B cell (primary cell): ENCODE results near the gene RNF223. TPM values are rescaled to one million over a fixed set of nuclear protein-coding genes. Genes with fewer than 3 reads are reported as not detected.
A peak's percentile ranks its signal among the peaks of the same experiment; 100 is the strongest.

Source experiments
- ATAC-seq: fragments of 200-7000 bp; cut with Tn5 transposase; one replicate; pipeline ENCODE4 v1.10.0; 2021; ENCODE audit warnings: low read depth, mild to moderate bottlenecking, moderate number of reproducible peaks, moderate library complexity
- CTCF ChIA-PET: fragments of 350-600 bp; sonication (Branson Sonifier 250); formaldehyde crosslinking; loops from one replicate; lab custom pipeline; 2021; ENCODE audit warnings: antibody characterized with exemption, inconsistent platforms; lab: Charles Lee
- POLR2A ChIA-PET: fragments of 350-600 bp; sonication (Branson Sonifier 250); formaldehyde crosslinking; loops from one replicate; lab custom pipeline; 2021; ENCODE audit warnings: antibody characterized with exemption; lab: Charles Lee
- DNase-seq: peaks from one replicate; pipeline ENCODE4 v3.0.0; 2013
- H2AFZ ChIP-seq: 2 replicates; pipeline ENCODE4 v1.6.1; 2012; ENCODE audit warnings: mild to moderate bottlenecking, low read depth, low read length; ENCODE audit not compliant: insufficient read depth, poor library complexity, severe bottlenecking
- H3K27ac ChIP-seq, 2 donors: 1 replicate in 1 of 2; 2 replicates in 1 of 2; pipeline ENCODE4 v1.5.1; 2012 to 2013; ENCODE audit warnings: low read length in 2 of 2, mild to moderate bottlenecking in 2 of 2, moderate library complexity in 1 of 2
- H3K27me3 ChIP-seq, 4 experiments: fragments of 200-600 bp in 1 of 4; sonication (generic) in 1 of 4; replicated peaks in 1 of 4; 1 replicate in 2 of 4; 2 replicates in 2 of 4; pipeline versions ENCODE4 v1.6.1 to v1.7.0; 2013 to 2016; ENCODE audit warnings: low read length in 3 of 4, mild to moderate bottlenecking in 2 of 4, mixed read lengths in 1 of 4, moderate library complexity in 1 of 4; ENCODE audit not compliant: insufficient read depth in 4 of 4, control insufficient read depth in 3 of 4; ENCODE audit errors: control extremely low read depth in 1 of 4
- H3K36me3 ChIP-seq, 2 experiments: replicated peaks in 1 of 2; 1 replicate in 1 of 2; 2 replicates in 1 of 2; pipeline versions ENCODE4 v1.6.1 to v1.7.1; 2013; ENCODE audit warnings: low read length in 1 of 2; ENCODE audit not compliant: insufficient read depth in 2 of 2, control insufficient read depth in 1 of 2; ENCODE audit errors: control extremely low read depth in 1 of 2, extremely low read depth in 1 of 2
- H3K4me1 ChIP-seq, 2 donors: fragments of 200-600 bp in 1 of 2; sonication (generic) in 1 of 2; 1 replicate in 1 of 2; 2 replicates in 1 of 2; pipeline versions ENCODE4 v1.5.1 to v1.6.1; 2013 to 2017; ENCODE audit warnings: low read length in 2 of 2; ENCODE audit not compliant: control insufficient read depth in 2 of 2, insufficient read depth in 2 of 2
- H3K4me2 ChIP-seq: replicated peaks from 2 replicates; pipeline ENCODE3; 2012; ENCODE audit warnings: mild to moderate bottlenecking, low read depth, low read length; ENCODE audit not compliant: poor library complexity, severe bottlenecking
- H3K4me3 ChIP-seq, 5 experiments: fragments of 200-600 bp in 1 of 5; sonication (generic) in 1 of 5; 1 replicate in 3 of 5; 2 replicates in 2 of 5; pipeline versions ENCODE4 v1.5.1 to v1.7.0; 2011 to 2016; ENCODE audit warnings: low read length in 4 of 5, mild to moderate bottlenecking in 4 of 5, low read depth in 2 of 5, control low read depth in 1 of 5, moderate library complexity in 1 of 5; ENCODE audit not compliant: insufficient read depth in 1 of 5; ENCODE audit errors: control extremely low read depth in 1 of 5, extremely low read depth in 1 of 5
- H3K79me2 ChIP-seq: fragments of 200-600 bp; sonication (generic); one replicate; pipeline ENCODE4 v1.6.0; 2016; ENCODE audit warnings: low read length; ENCODE audit not compliant: control insufficient read depth, insufficient read depth
- H3K9ac ChIP-seq: fragments of 200-600 bp; sonication (generic); 2 replicates; pipeline ENCODE4 v1.6.1; 2017; ENCODE audit warnings: mild to moderate bottlenecking, low read length, moderate library complexity
- H3K9me3 ChIP-seq, 3 donors: one replicate each; pipeline versions ENCODE4 v1.6.1 to v1.7.1; 2013; ENCODE audit warnings: low read length in 2 of 3; ENCODE audit not compliant: control insufficient read depth in 2 of 3, insufficient read depth in 1 of 3; ENCODE audit errors: control extremely low read depth in 1 of 3
- H4K20me1 ChIP-seq: 2 replicates; pipeline ENCODE4 v1.6.0; 2012; ENCODE audit warnings: mild to moderate bottlenecking, low read length; ENCODE audit not compliant: insufficient read depth, control insufficient read depth, poor library complexity, severe bottlenecking
- H3K27ac Mint-ChIP-seq: one replicate; pipeline ENCODE4 v1.8.0; 2021; ENCODE audit warnings: mixed read lengths
- H3K27me3 Mint-ChIP-seq: one replicate; pipeline ENCODE4 v1.8.0; 2021; ENCODE audit warnings: mixed read lengths
- H3K4me1 Mint-ChIP-seq: one replicate; pipeline ENCODE4 v1.8.0; 2021; ENCODE audit warnings: mixed read lengths
- H3K4me3 Mint-ChIP-seq: one replicate; pipeline ENCODE4 v1.8.0; 2021; ENCODE audit warnings: mixed read lengths
- H3K9me3 Mint-ChIP-seq: one replicate; pipeline ENCODE4 v1.8.0; 2022; ENCODE audit warnings: mixed read lengths; ENCODE audit not compliant: insufficient read depth
- CTCF ChIP-seq: fragments of 200-600 bp; IDR thresholded peaks from one replicate; pipeline ENCODE4 v1.8.0; 2022; ENCODE audit warnings: antibody characterized with exemption, mild to moderate bottlenecking
- EZH2 ChIP-seq: IDR thresholded peaks from 2 replicates; pipeline ENCODE4 v1.6.1; 2012; ENCODE audit warnings: borderline replicate concordance, low read depth, mild to moderate bottlenecking, moderate library complexity, low read length; ENCODE audit not compliant: insufficient read depth, poor library complexity, severe bottlenecking
- WGBS: methylation state at CpG from one replicate; pipeline ENCODE4 v1.1.5; 2013; ENCODE audit warnings: missing lambda C conversion rate; ENCODE audit not compliant: insufficient coverage; 5-methylcytosine and 5-hydroxymethylcytosine counted together
- intact Hi-C: fragments of 100-400 bp; cut with micrococcal nuclease; formaldehyde crosslinking; loops from one replicate; pipeline ENCODE4 v1.10.0; 2022
- polyA plus RNA-seq: library from polyadenylated mRNA; depleted of rRNA; stranded (reverse); fragments of >200 nt; gene quantifications from 2 replicates; pipeline ENCODE4 v1.2.3, GENCODE V29; 2012
- total RNA-seq, 2 donors: library from RNA; stranded (reverse); fragments of 120-200 nt in 1 of 2; gene quantifications; 1 replicate in 1 of 2; 2 replicates in 1 of 2; pipeline versions ENCODE4 v1.2.3 to v1.2.4, GENCODE V29; 2013 to 2022

Gene RNF223
- total and polyA plus RNA-seq, 2 donors (not counting 1 experiment from before 2014, with no cell fraction given): not detected

GRCh38 chr1:1032424-1032823, 41.7 kb downstream of the RNF223 start:
- peak overlapping the region; percentile 43 for H2AFZ ChIP-seq
- no peaks in the 10 kb centered on the region for H3K9me3 ChIP-seq
- Mint-ChIP-seq H3K4me3 (peak overlapping the region; percentile 78), H3K9me3 (no peaks in the 10 kb centered on the region), H3K27ac (peak overlapping the region; percentile 50), H3K27me3 (peaks cover 7% of the 10 kb centered on the region), H3K4me1 (peaks cover 19% of the 10 kb centered on the region)
- CTCF ChIA-PET: interaction anchor here (0.6 to 5.0 kb wide), 27 partner anchors 11 to 748 kb away, joined by 3 to 28 read pairs (median 5); partner anchors contain the start of genes ISG15 and PERM1
- H3K27me3 ChIP-seq: peaks cover 0 to 29% (median 5%) of the 10 kb centered on the region in 4 experiments
- no peak for ATAC-seq
- intact Hi-C loops: loop anchor here (2.0 to 10.0 kb wide), 5 partner anchors 84 to 275 kb away; partner anchors contain the start of genes ACAP3, B3GALT6, C1orf159 and PUSL1
- H4K20me1 ChIP-seq: no peaks in the 10 kb centered on the region
- H3K9ac ChIP-seq: peak overlapping the region; percentile 46
- POLR2A ChIA-PET: interaction anchor here (0.6 to 2.3 kb wide), 5 partner anchors 19 to 343 kb away, joined by 3 to 27 read pairs (median 4); partner anchors contain the start of genes AURKAIP1, ISG15 and UBE2J2
- H3K4me1 ChIP-seq: peaks cover 28 to 29% of the 10 kb centered on the region in 2 donors
- H3K4me2 ChIP-seq: peak overlapping the region; percentile 88
- 24% methylated on average over 16 of the region's 16 CpGs for WGBS
- DNase-seq: no peak
- peak overlapping the region in 4 of 5 experiments; percentile 20 to 50 (median 38) for H3K4me3 ChIP-seq
- peaks cover 0 to 2% of the 10 kb centered on the region in 2 experiments for H3K36me3 ChIP-seq
- TF ChIP-seq CTCF (no peak), EZH2 (no peak)
- H3K79me2 ChIP-seq: no peaks in the 10 kb centered on the region
- no peak overlapping the region for H3K27ac ChIP-seq

- no peak overlapping the region for H2AFZ ChIP-seq
- H4K20me1 ChIP-seq: no peaks in the 10 kb centered on the region
- 86% methylated on average over 11 of the region's 11 CpGs for WGBS
- no peaks in the 10 kb centered on the region for H3K9me3 ChIP-seq
- DNase-seq: no peak
- POLR2A ChIA-PET: interaction anchor here (0.9 to 1.1 kb wide), 4 partner anchors 9 to 343 kb away, joined by 3 to 4 read pairs (median 4); partner anchors contain the start of genes AURKAIP1 and ISG15
- H3K9ac ChIP-seq: no peak overlapping the region
- intact Hi-C loops: loop anchor here (2.0 to 10.0 kb wide), 5 partner anchors 85 to 276 kb away; partner anchors contain the start of genes ACAP3, B3GALT6, C1orf159 and PUSL1
- H3K4me3 ChIP-seq: no peak overlapping the region
- Mint-ChIP-seq H3K9me3 (no peaks in the 10 kb centered on the region), H3K4me1 (peaks cover 17% of the 10 kb centered on the region), H3K27me3 (peaks cover 7% of the 10 kb centered on the region), H3K27ac (peak overlapping the region; percentile 46), H3K4me3 (peak overlapping the region; percentile 78)
- H3K36me3 ChIP-seq: peaks cover 0 to 2% of the 10 kb centered on the region in 2 experiments
- H3K27me3 ChIP-seq: peaks cover 0 to 29% (median 5%) of the 10 kb centered on the region in 4 experiments
- peaks cover 28 to 29% of the 10 kb centered on the region in 2 donors for H3K4me1 ChIP-seq
- H3K27ac ChIP-seq: no peak overlapping the region
- ATAC-seq: no peak
- CTCF ChIA-PET: interaction anchor here (0.6 to 5.0 kb wide), 23 partner anchors 10 to 749 kb away, joined by 3 to 28 read pairs (median 5); partner anchors contain the start of genes ISG15 and PERM1
- TF ChIP-seq CTCF: no peak
- no peak for TF ChIP-seq EZH2
- H3K4me2 ChIP-seq: peak overlapping the region; percentile 88
- H3K79me2 ChIP-seq: no peaks in the 10 kb centered on the region
These were observed 42.4 kb downstream of the RNF223 start for GRCh38 chr1:1031659-1032235.
